Uterus (tissue), 2 donors: ENCODE data around the gene MTMR2.

Experiments
- POLR2A ChIP-seq, 2 donors: fragments of 450-650 bp; IDR thresholded peaks; one replicate each; pipeline ENCODE4 v1.6.1; 2016; ENCODE audit warnings: antibody characterized with exemption in 2 of 2, mild to moderate bottlenecking in 1 of 2, moderate library complexity in 1 of 2
- TF ChIP-seq, protein P1 (sequence below), 4 experiments: fragments of 200-600 bp in 2 of 4; fragments of 450-650 bp in 2 of 4; sonication (generic) in 2 of 4; IDR thresholded peaks; one replicate each; pipeline ENCODE4 v1.5.1; 2016 to 2019; ENCODE audit warnings: antibody characterized with exemption in 4 of 4, mild to moderate bottlenecking in 2 of 4, moderate library complexity in 1 of 4

DNA sequence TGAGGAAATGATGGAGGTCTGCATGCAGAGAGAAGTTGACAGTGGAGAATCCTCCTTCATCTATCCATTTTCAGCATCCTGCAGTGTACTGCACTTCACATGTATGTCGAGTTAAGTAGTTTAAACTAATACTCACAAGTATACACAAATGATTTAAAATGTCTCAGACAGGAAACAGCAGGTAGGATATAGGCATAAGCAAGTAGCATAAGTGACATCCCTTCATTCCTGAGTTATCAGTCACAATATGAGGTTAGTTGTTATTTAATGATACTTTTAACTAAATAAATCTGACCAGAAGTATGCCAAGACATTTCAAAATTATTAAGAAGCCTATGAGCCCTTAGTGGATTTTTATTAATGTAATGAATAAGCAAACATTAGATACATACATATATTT is 37.4 kb downstream of the MTMR2 start:
- TF ChIP-seq, protein P1, sequence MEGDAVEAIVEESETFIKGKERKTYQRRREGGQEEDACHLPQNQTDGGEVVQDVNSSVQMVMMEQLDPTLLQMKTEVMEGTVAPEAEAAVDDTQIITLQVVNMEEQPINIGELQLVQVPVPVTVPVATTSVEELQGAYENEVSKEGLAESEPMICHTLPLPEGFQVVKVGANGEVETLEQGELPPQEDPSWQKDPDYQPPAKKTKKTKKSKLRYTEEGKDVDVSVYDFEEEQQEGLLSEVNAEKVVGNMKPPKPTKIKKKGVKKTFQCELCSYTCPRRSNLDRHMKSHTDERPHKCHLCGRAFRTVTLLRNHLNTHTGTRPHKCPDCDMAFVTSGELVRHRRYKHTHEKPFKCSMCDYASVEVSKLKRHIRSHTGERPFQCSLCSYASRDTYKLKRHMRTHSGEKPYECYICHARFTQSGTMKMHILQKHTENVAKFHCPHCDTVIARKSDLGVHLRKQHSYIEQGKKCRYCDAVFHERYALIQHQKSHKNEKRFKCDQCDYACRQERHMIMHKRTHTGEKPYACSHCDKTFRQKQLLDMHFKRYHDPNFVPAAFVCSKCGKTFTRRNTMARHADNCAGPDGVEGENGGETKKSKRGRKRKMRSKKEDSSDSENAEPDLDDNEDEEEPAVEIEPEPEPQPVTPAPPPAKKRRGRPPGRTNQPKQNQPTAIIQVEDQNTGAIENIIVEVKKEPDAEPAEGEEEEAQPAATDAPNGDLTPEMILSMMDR (IDR thresholded peaks at IDR 0.05): no peak
- no peak for TF ChIP-seq POLR2A (IDR thresholded peaks at IDR 0.05)
